ENCODE data around the gene TGFBR1. TPM values are rescaled to one million over a fixed set of nuclear protein-coding genes. Genes with fewer than 3 reads are reported as not detected.

TGFBR1 gene
- total and polyA plus RNA-seq, 3 donors from 2014 or later = 20.9 to 30.8 (median 28.7) TPM

GRCh38 chr9:99074902-99075245 lies 30.0 kb upstream of the TGFBR1 start:
- WGBS, 2 donors = 60 to 65% methylated on average over 3 of the region's 3 CpGs

GRCh38 chr9:99075246-99075912 lies 29.5 kb upstream of the TGFBR1 start:
- no peak for TF ChIP-seq POLR2A (IDR thresholded peaks at IDR 0.05)
- TF ChIP-seq CTCF (IDR thresholded peaks at IDR 0.05) = no peak
- H3K27me3 ChIP-seq = no peaks in the 10 kb centered on the region
- H3K9me3 ChIP-seq = no peaks in the 10 kb centered on the region
- H3K27ac ChIP-seq = no peak overlapping the region
- no peak overlapping the region for H3K4me3 ChIP-seq
- H3K36me3 ChIP-seq (ENCODE audit: low read depth, missing control alignments) = no peaks in the 10 kb centered on the region
- intact Hi-C loops (cut with DNase I; ENCODE audit: low total_unique reads) = no loop called here
- no peak for DNase-seq
- 37 to 49% methylated on average over 6 of the region's 6 CpGs for WGBS, 2 donors
- no peaks in the 10 kb centered on the region for H3K4me1 ChIP-seq

More at GRCh38 chr9:99074902-99075245, 30.0 kb upstream of the TGFBR1 start:
- no peak overlapping the region for H3K4me3 ChIP-seq
- no peaks in the 10 kb centered on the region for H3K27me3 ChIP-seq
- no peak overlapping the region for H3K27ac ChIP-seq
- H3K4me1 ChIP-seq = no peaks in the 10 kb centered on the region
- no peak for DNase-seq
- no peaks in the 10 kb centered on the region for H3K36me3 ChIP-seq (ENCODE audit: low read depth, missing control alignments)
- TF ChIP-seq CTCF (IDR thresholded peaks at IDR 0.05) = no peak
- TF ChIP-seq POLR2A (IDR thresholded peaks at IDR 0.05) = no peak
- intact Hi-C loops (cut with DNase I; ENCODE audit: low total_unique reads) = no loop called here
- no peaks in the 10 kb centered on the region for H3K9me3 ChIP-seq

GRCh38 chr9:99076030-99076429 lies 28.9 kb upstream of the TGFBR1 start:
- Histone ChIP-seq H3K4me3 (no peak overlapping the region), H3K27me3 (no peaks in the 10 kb centered on the region), H3K4me1 (no peaks in the 10 kb centered on the region), H3K9me3 (no peaks in the 10 kb centered on the region), H3K36me3 (ENCODE audit: low read depth, missing control alignments) (no peaks in the 10 kb centered on the region), H3K27ac (no peak overlapping the region)
- WGBS, 2 donors = 70 to 72% methylated on average over 4 of the region's 4 CpGs
- no peak for TF ChIP-seq CTCF (IDR thresholded peaks at IDR 0.05)
- TF ChIP-seq POLR2A (IDR thresholded peaks at IDR 0.05) = no peak
- intact Hi-C loops (cut with DNase I; ENCODE audit: low total_unique reads) = no loop called here
- DNase-seq = no peak

- no peak for DNase-seq
- Histone ChIP-seq H3K4me1 (no peaks in the 10 kb centered on the region), H3K9me3 (no peaks in the 10 kb centered on the region), H3K27me3 (no peaks in the 10 kb centered on the region), H3K36me3 (ENCODE audit: low read depth, missing control alignments) (no peaks in the 10 kb centered on the region), H3K4me3 (no peak overlapping the region), H3K27ac (no peak overlapping the region)
- intact Hi-C loops (cut with DNase I; ENCODE audit: low total_unique reads) = no loop called here
- TF ChIP-seq CTCF (IDR thresholded peaks at IDR 0.05) (no peak), POLR2A (IDR thresholded peaks at IDR 0.05) (no peak)
- 52 to 69% methylated on average over 4 to 6 of the region's 6 CpGs for WGBS, 2 donors
Observed at GRCh38 chr9:99076483-99077171, 28.3 kb upstream of the TGFBR1 start.

GRCh38 chr9:99078717-99079116 lies 26.2 kb upstream of the TGFBR1 start:
- H3K9me3 ChIP-seq = no peaks in the 10 kb centered on the region
- H3K27me3 ChIP-seq = no peaks in the 10 kb centered on the region
- DNase-seq = no peak
- no peaks in the 10 kb centered on the region for H3K4me1 ChIP-seq
- no peak for TF ChIP-seq CTCF (IDR thresholded peaks at IDR 0.05)
- TF ChIP-seq POLR2A (IDR thresholded peaks at IDR 0.05) = no peak
- 85 to 86% methylated on average over 2 of the region's 2 CpGs for WGBS, 2 donors
- no peak overlapping the region for H3K27ac ChIP-seq
- H3K36me3 ChIP-seq (ENCODE audit: low read depth, missing control alignments) = no peaks in the 10 kb centered on the region
- no peak overlapping the region for H3K4me3 ChIP-seq
- intact Hi-C loops (cut with DNase I; ENCODE audit: low total_unique reads) = no loop called here
